HCT116 (cell line): Measurements from ENCODE around the gene C1orf105.

Experiments
- CEBPB ChIP-seq: IDR thresholded peaks from 2 replicates; pipeline ENCODE4 v1.6.1; 2012; ENCODE audit warnings: low read depth
- EZH2 ChIP-seq: fragments of 200-600 bp; sonication (generic); IDR thresholded peaks from 2 replicates; pipeline ENCODE4 v1.6.1; 2017; ENCODE audit warnings: antibody characterized with exemption, mixed run types
- EZH2phosphoT487 ChIP-seq: fragments of 200-600 bp; IDR thresholded peaks from 2 replicates; pipeline ENCODE4 v1.6.1; 2018; ENCODE audit warnings: antibody characterized with exemption, borderline replicate concordance
- JUND ChIP-seq: IDR thresholded peaks from 2 replicates; pipeline ENCODE4 v1.6.1; 2012
- POLR2A ChIP-seq: IDR thresholded peaks from 2 replicates; pipeline ENCODE4 v1.7.0; 2011; ENCODE audit warnings: borderline replicate concordance; ENCODE audit not compliant: insufficient read depth, insufficient read length; ENCODE audit errors: extremely low read depth
- POLR2AphosphoS5 ChIP-seq: IDR thresholded peaks from 2 replicates; pipeline ENCODE4 v1.6.1; 2011; ENCODE audit warnings: mild to moderate bottlenecking, low read depth, low read length, moderate library complexity
- SIN3A ChIP-seq: IDR thresholded peaks from 2 replicates; pipeline ENCODE4 v1.6.1; 2012; ENCODE audit warnings: low read depth
- SP1 ChIP-seq: IDR thresholded peaks from 2 replicates; pipeline ENCODE4 v1.6.1; 2012; ENCODE audit warnings: low read depth
- SRF ChIP-seq: IDR thresholded peaks from 2 replicates; pipeline ENCODE4 v1.6.1; 2012; ENCODE audit warnings: low read depth
- TCF7L2 ChIP-seq: IDR thresholded peaks from 2 replicates; pipeline ENCODE4 v1.7.0; 2011; ENCODE audit warnings: borderline replicate concordance, inconsistent platforms; ENCODE audit not compliant: insufficient read depth, insufficient read length; ENCODE audit errors: extremely low read depth
- TF ChIP-seq, protein P1 (sequence below), 3 experiments: fragments of 200-600 bp in 1 of 3; sonication (generic) in 1 of 3; IDR thresholded peaks in 2 of 3; conservative IDR thresholded peaks in 1 of 3; 2 replicates each; pipeline ENCODE4 v1.5.1; 2012 to 2017; ENCODE audit warnings: low read depth in 2 of 3, low read length in 2 of 3, antibody characterized with exemption in 1 of 3, borderline replicate concordance in 1 of 3, control low read depth in 1 of 3, mild to moderate bottlenecking in 1 of 3, mixed read lengths in 1 of 3, mixed run types in 1 of 3, moderate library complexity in 1 of 3; ENCODE audit not compliant: insufficient read depth in 1 of 3
- TF ChIP-seq, protein P2 (sequence below): IDR thresholded peaks from 2 replicates; pipeline ENCODE4 v1.6.1; 2012
- TF ChIP-seq, protein P3 (sequence below): IDR thresholded peaks from 2 replicates; pipeline ENCODE4 v1.6.1; 2012

DNA sequence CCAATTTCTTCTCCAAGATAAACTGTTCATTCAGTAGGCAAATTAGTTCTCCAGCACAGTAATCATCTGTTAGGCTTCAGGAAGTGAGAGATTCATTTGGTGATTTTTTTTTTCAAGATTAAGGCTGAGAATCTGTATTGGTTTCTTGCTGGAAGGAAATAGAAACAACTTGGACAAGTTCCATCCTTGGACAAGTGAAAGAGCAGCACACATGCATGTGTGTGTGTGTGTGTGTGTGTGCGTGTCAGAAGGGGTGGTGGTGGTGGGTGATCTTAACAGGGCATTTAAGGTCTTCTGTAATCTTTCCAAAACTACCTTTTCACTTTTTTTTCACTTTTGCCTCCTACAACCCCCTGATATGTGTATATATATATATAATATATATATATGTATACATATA lies 96.6 kb downstream of the C1orf105 start:
- TF ChIP-seq EZH2phosphoT487 (no peak), EZH2 (no peak), SP1 (no peak), SIN3A (no peak), TCF7L2 (no peak), POLR2A (no peak), SRF (no peak), CEBPB (no peak), POLR2AphosphoS5 (no peak), JUND (no peak)
- TF ChIP-seq, protein P1, sequence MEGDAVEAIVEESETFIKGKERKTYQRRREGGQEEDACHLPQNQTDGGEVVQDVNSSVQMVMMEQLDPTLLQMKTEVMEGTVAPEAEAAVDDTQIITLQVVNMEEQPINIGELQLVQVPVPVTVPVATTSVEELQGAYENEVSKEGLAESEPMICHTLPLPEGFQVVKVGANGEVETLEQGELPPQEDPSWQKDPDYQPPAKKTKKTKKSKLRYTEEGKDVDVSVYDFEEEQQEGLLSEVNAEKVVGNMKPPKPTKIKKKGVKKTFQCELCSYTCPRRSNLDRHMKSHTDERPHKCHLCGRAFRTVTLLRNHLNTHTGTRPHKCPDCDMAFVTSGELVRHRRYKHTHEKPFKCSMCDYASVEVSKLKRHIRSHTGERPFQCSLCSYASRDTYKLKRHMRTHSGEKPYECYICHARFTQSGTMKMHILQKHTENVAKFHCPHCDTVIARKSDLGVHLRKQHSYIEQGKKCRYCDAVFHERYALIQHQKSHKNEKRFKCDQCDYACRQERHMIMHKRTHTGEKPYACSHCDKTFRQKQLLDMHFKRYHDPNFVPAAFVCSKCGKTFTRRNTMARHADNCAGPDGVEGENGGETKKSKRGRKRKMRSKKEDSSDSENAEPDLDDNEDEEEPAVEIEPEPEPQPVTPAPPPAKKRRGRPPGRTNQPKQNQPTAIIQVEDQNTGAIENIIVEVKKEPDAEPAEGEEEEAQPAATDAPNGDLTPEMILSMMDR (IDR thresholded peaks at IDR 0.05 in 2 of 3, conservative IDR thresholded peaks at IDR 0.05 in 1 of 3; ENCODE audit: borderline replicate concordance in 1 of 3, insufficient read depth in 1 of 3, low read depth in 2 of 3, low read length in 2 of 3): no peak
- TF ChIP-seq, protein P2, sequence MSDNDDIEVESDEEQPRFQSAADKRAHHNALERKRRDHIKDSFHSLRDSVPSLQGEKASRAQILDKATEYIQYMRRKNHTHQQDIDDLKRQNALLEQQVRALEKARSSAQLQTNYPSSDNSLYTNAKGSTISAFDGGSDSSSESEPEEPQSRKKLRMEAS: no peak
- TF ChIP-seq, protein P3, sequence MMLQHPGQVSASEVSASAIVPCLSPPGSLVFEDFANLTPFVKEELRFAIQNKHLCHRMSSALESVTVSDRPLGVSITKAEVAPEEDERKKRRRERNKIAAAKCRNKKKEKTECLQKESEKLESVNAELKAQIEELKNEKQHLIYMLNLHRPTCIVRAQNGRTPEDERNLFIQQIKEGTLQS: no peak
